Left lobe of liver (tissue), 2 donors: ENCODE data around the gene TBCE. TPM values are rescaled to one million over a fixed set of nuclear protein-coding genes. Genes with fewer than 3 reads are reported as not detected.
"Not testable (repeated sequence)": the region's sequence is repeated elsewhere in the genome, so short reads cannot be mapped to it uniquely, and the experiment has no call there.

Source experiments
- ATAC-seq: fragments of 200-7000 bp; cut with Tn5 transposase; one replicate; pipeline ENCODE4 v1.9.1; 2020; ENCODE audit warnings: mild to moderate bottlenecking, moderate library complexity
- DNase-seq: peaks from one replicate; pipeline ENCODE4 v3.0.0-alpha.2; 2020; ENCODE audit warnings: low spot score
- total RNA-seq: library from RNA; stranded (reverse); gene quantifications from one replicate; pipeline ENCODE4 v1.2.1, GENCODE V29; 2021
- donor health status: DM: no; HTN: no; CAD: no; lungs with moderate emphysema.
- donor health status: DM: no; HTN: yes; CAD: no.

The TBCE gene
- total RNA-seq, 1 donor from 2014 or later = 13.6 TPM

GRCh38 chr1:235351441-235351840 is 15.8 kb upstream of the TBCE start:
- DNase-seq (no peak), ATAC-seq (no peak)

GRCh38 chr1:235351898-235352297 is 15.3 kb upstream of the TBCE start:
- DNase-seq = no peak
- ATAC-seq = peak; percentile 27

GRCh38 chr1:235357485-235358373 is 9.5 kb upstream of the TBCE start:
- no peak for ATAC-seq
- DNase-seq = no peak

GRCh38 chr1:235358899-235359298 is 8.3 kb upstream of the TBCE start:
- ATAC-seq (no peak), DNase-seq (no peak)

- not testable (repeated sequence) for DNase-seq, ATAC-seq
These were observed 3.0 kb upstream of the TBCE start for GRCh38 chr1:235364189-235364588.

- DNase-seq = no peak
- no peak for ATAC-seq
These were observed 941 bp upstream of the TBCE start for GRCh38 chr1:235366286-235366685.

- no peak for DNase-seq
- no peak for ATAC-seq
These were observed 1.2 kb downstream of the TBCE start for GRCh38 chr1:235368428-235368827.

GRCh38 chr1:235369802-235370201 is 2.6 kb downstream of the TBCE start:
- DNase-seq (no peak), ATAC-seq (no peak)

GRCh38 chr1:235375919-235376605 is 8.8 kb downstream of the TBCE start:
- no peak for DNase-seq
- ATAC-seq = no peak

- DNase-seq = not testable (repeated sequence)
- peak; percentile 21 for ATAC-seq
These were observed 11.0 kb downstream of the TBCE start for GRCh38 chr1:235378134-235378735.

GRCh38 chr1:235381955-235382739 is 14.9 kb downstream of the TBCE start:
- not testable (repeated sequence) for DNase-seq, ATAC-seq

GRCh38 chr1:235385633-235386032 is 18.4 kb downstream of the TBCE start:
- not testable (repeated sequence) for ATAC-seq, DNase-seq

GRCh38 chr1:235391874-235392273 is 24.6 kb downstream of the TBCE start:
- ATAC-seq (no peak), DNase-seq (peak; percentile 16)

- DNase-seq = no peak
- no peak for ATAC-seq
These were observed 30.5 kb downstream of the TBCE start for GRCh38 chr1:235397733-235398132.

- DNase-seq = peak; percentile 34
- ATAC-seq = no peak
These were observed 32.4 kb downstream of the TBCE start for GRCh38 chr1:235399661-235400060.

- no peak for ATAC-seq
- DNase-seq = no peak
These were observed 34.0 kb downstream of the TBCE start for GRCh38 chr1:235401251-235401650.

- ATAC-seq = peak; percentile 81
- peak; percentile 35 for DNase-seq
These were observed 35.4 kb downstream of the TBCE start for GRCh38 chr1:235402457-235403200.

- ATAC-seq (no peak), DNase-seq (peak; percentile 5)
These were observed 36.4 kb downstream of the TBCE start for GRCh38 chr1:235403593-235403992.

- DNase-seq = peak; percentile 2
- no peak for ATAC-seq
These were observed 37.0 kb downstream of the TBCE start for GRCh38 chr1:235404190-235404589.

GRCh38 chr1:235407419-235407818 is 40.2 kb downstream of the TBCE start:
- ATAC-seq (no peak), DNase-seq (peak; percentile 38)
